ENCODE data around the gene TRIL. TPM values are rescaled to one million over a fixed set of nuclear protein-coding genes. Genes with fewer than 3 reads are reported as not detected.

Gene TRIL
- total RNA-seq, 2 donors from 2014 or later: 1.3 to 1.6 TPM

DNA sequence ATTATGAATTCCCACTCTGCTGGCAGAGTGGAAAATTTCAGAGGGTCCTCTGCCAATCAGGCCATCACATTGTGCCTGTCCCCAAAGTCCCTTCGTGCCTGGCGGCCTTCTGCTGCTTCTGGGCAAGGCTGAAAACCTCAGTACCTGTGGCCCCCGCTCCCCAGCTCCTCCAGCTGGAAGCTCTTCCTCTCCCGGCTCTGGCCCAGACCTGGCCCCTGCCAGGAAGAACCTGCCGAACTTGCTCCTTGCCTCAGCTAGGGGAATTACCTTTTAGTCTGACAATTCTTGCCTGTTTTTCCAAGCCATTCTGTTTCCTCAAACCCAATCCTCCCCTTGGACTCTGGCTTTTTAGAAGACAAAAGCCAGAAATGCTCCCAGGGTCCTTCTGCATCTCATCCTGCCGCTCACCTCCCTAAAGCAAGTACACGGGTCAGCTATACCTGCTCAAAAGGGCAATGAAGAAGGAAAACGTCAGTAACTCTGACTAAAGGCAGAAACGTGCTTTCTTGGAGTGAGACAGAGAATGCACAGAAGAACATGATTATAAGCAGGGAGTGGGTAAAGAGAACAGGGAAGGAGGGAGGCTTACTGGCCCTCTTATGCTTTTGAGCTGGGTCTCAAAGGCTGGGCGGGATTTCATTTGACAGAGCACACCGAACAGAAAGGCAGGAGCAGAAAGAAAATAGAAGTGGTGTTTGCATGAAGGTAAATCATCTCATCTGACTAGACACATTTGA is 28.1 kb upstream of the TRIL start:
- Histone ChIP-seq H3K36me3 (replicated peaks in 1 of 2; ENCODE audit: insufficient read depth in 1 of 2, low read depth in 2 of 2) (no peaks in the 10 kb centered on the region), H3K4me1 (no peaks in the 10 kb centered on the region), H3K9me3 (no peaks in the 10 kb centered on the region), H3K27me3 (no peaks in the 10 kb centered on the region), H3K27ac (no peak overlapping the region), H3K4me3 (no peak overlapping the region)
- DNase-seq: no peak
- 78% methylated on average over 11 of the region's 11 CpGs for WGBS, 2 donors
- no peak for TF ChIP-seq CTCF (IDR thresholded peaks at IDR 0.05)
- TF ChIP-seq POLR2A (IDR thresholded peaks at IDR 0.05): no peak
- intact Hi-C loops (cut with DNase I): no loop called here
- no peak for ATAC-seq

DNA sequence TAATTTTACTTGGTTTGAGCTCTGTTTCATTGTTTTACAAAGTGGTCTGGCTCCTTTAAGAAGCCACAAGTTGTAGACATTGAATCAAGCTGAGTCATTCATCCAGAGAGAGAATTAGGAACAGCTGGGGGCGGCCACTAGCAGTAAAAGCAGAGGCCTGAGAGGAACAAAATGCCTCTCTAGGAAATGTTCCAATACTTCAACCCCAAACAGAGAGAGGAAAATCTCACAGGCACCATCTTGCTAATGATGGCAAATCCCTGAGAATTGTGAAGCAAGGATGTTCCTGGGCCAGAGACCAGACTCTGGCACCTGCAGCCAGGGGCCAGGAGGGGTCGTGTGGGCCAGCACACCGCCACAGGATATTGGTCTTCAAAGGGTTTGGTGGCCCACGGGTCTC is 26.5 kb upstream of the TRIL start:
- intact Hi-C loops (cut with DNase I): no loop called here
- H3K4me1 ChIP-seq: no peaks in the 10 kb centered on the region
- H3K27me3 ChIP-seq: no peaks in the 10 kb centered on the region
- no peak overlapping the region for H3K4me3 ChIP-seq
- no peak overlapping the region for H3K27ac ChIP-seq
- no peaks in the 10 kb centered on the region for H3K36me3 ChIP-seq (replicated peaks in 1 of 2; ENCODE audit: insufficient read depth in 1 of 2, low read depth in 2 of 2)
- WGBS, 2 donors: 59 to 73% methylated on average over 2 to 4 of the region's 4 CpGs
- TF ChIP-seq CTCF (IDR thresholded peaks at IDR 0.05) (no peak), POLR2A (IDR thresholded peaks at IDR 0.05) (no peak)
- no peaks in the 10 kb centered on the region for H3K9me3 ChIP-seq
- ATAC-seq: no peak
- DNase-seq: peak in 2 of 4 donors; percentile 29 to 49

DNA sequence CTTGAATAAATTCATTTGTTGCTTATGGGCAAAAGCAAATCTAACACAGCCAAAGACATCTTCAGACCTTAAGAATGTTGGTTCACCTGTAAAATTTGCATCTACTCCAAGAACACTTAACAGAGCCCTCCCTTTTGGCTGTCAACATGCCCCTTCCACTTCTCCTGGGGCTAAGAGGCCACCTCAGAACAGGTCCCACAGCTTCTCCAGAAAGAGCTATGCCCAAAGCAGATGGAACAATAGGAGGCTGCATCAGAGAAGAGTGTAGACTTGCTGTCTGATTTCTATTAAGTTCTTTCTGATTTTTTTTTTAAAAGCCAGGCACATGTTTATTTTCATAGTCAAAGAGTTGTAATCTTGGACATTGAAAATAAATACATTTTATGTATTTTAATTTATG is 26.1 kb upstream of the TRIL start:
- Histone ChIP-seq H3K9me3 (no peaks in the 10 kb centered on the region), H3K4me3 (no peak overlapping the region), H3K27ac (no peak overlapping the region), H3K36me3 (replicated peaks in 1 of 2; ENCODE audit: insufficient read depth in 1 of 2, low read depth in 2 of 2) (no peaks in the 10 kb centered on the region), H3K4me1 (no peaks in the 10 kb centered on the region), H3K27me3 (no peaks in the 10 kb centered on the region)
- DNase-seq (no peak), ATAC-seq (no peak)
- intact Hi-C loops (cut with DNase I): no loop called here
- no peak for TF ChIP-seq POLR2A (IDR thresholded peaks at IDR 0.05)
- no peak for TF ChIP-seq CTCF (IDR thresholded peaks at IDR 0.05)

DNA sequence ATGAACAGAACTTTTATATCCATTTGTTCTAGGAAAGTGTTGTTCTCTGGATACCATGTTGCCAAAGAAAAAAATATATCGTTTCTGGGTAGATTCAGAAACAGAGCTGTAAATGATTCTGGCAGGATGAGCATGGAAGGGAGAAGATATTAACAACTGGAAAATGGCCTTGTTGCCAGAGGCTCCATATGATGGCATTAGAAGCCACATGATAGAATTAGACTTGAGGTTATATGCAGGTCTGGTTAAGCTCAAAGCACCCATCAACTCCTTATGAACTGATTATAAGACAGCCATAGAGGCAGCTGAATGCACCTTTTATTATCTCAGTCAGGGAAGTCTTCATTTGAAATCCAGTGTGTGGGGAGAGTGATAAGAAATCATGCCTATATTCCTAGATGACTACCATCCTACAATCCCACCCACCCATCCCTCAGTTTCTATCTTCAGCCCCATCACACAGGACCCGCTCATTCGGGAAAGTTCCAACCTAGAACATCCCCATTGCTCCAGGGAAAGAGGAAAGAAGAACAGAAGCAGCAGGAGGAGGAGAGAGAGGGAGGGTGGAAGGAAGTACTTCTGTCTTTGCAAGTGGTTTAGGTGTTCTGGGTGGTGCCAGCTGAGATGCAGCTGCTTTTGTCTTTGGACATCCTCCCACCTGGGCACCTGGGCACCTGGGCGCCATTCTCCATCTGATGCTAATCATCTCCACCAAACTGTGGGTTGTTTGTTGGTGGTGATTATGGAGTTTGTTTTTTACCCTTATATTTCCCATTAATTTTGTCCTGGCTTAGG is 25.5 kb upstream of the TRIL start:
- ATAC-seq (no peak), DNase-seq (no peak)
- Histone ChIP-seq H3K4me1 (no peaks in the 10 kb centered on the region), H3K4me3 (no peak overlapping the region), H3K36me3 (replicated peaks in 1 of 2; ENCODE audit: insufficient read depth in 1 of 2, low read depth in 2 of 2) (no peaks in the 10 kb centered on the region), H3K27ac (no peak overlapping the region), H3K9me3 (no peaks in the 10 kb centered on the region), H3K27me3 (no peaks in the 10 kb centered on the region)
- WGBS, 2 donors: 81 to 83% methylated on average over 4 of the region's 4 CpGs
- intact Hi-C loops (cut with DNase I): no loop called here
- no peak for TF ChIP-seq POLR2A (IDR thresholded peaks at IDR 0.05)
- no peak for TF ChIP-seq CTCF (IDR thresholded peaks at IDR 0.05)

DNA sequence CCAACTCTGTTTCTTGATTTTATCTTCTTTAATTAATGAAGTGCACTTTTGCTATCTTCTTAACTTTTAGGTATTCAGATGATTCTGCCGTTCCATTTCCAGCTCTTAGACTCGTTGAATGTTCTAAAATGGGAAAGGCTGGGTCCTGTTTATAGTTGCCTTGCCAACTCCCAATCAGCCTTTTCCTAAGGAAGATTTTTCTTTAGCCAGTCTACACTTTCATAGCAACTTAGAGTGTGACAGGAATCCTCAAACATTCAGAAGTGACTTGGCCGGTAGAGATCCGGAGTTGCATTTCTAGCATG is 23.0 kb upstream of the TRIL start:
- no peaks in the 10 kb centered on the region for H3K27me3 ChIP-seq
- no peaks in the 10 kb centered on the region for H3K4me1 ChIP-seq
- WGBS, 2 donors: 69 to 72% methylated on average over 4 of the region's 4 CpGs
- no peak overlapping the region for H3K4me3 ChIP-seq
- no peak for ATAC-seq
- H3K36me3 ChIP-seq (replicated peaks in 1 of 2; ENCODE audit: insufficient read depth in 1 of 2, low read depth in 2 of 2): no peaks in the 10 kb centered on the region
- no peak overlapping the region for H3K27ac ChIP-seq
- no peaks in the 10 kb centered on the region for H3K9me3 ChIP-seq
- intact Hi-C loops (cut with DNase I): no loop called here
- TF ChIP-seq CTCF (IDR thresholded peaks at IDR 0.05) (no peak), POLR2A (IDR thresholded peaks at IDR 0.05) (no peak)
- DNase-seq: no peak
